Glutamatergic neuron (in vitro differentiated cells): ENCODE results near the gene WDR33. TPM values are rescaled to one million over a fixed set of nuclear protein-coding genes. Genes with fewer than 3 reads are reported as not detected.

Experiments used
- DNase-seq: peaks from one replicate; pipeline ENCODE4 v3.0.0; 2022
- H3K27ac Mint-ChIP-seq: one replicate; pipeline ENCODE4 v1.8.0; 2020; ENCODE audit warnings: mild to moderate bottlenecking, mixed read lengths, inconsistent platforms; ENCODE audit not compliant: unreplicated experiment
- H3K27me3 Mint-ChIP-seq: one replicate; pipeline ENCODE4 v1.8.0; 2020; ENCODE audit warnings: mild to moderate bottlenecking, moderate library complexity, mixed read lengths, inconsistent platforms; ENCODE audit not compliant: unreplicated experiment
- H3K36me3 Mint-ChIP-seq: one replicate; pipeline ENCODE4 v1.8.0; 2020; ENCODE audit warnings: mild to moderate bottlenecking, mixed read lengths, inconsistent platforms; ENCODE audit not compliant: unreplicated experiment
- H3K4me1 Mint-ChIP-seq: one replicate; pipeline ENCODE4 v1.8.0; 2020; ENCODE audit warnings: mild to moderate bottlenecking, low read depth, mixed read lengths, inconsistent platforms; ENCODE audit not compliant: unreplicated experiment
- H3K4me3 Mint-ChIP-seq: one replicate; pipeline ENCODE4 v1.8.0; 2020; ENCODE audit warnings: mild to moderate bottlenecking, mixed read lengths, inconsistent platforms; ENCODE audit not compliant: unreplicated experiment
- H3K9me3 Mint-ChIP-seq: one replicate; pipeline ENCODE4 v1.8.0; 2020; ENCODE audit warnings: mild to moderate bottlenecking, moderate library complexity, mixed read lengths, inconsistent platforms; ENCODE audit not compliant: unreplicated experiment
- CTCF ChIP-seq: fragments of 200-600 bp; sonication (generic); IDR thresholded peaks from one replicate; pipeline ENCODE4 v1.5.0; 2021; ENCODE audit not compliant: partially characterized antibody, unreplicated experiment
- total RNA-seq: library from RNA; stranded (reverse); fragmentation: NEBNext Ultra II Directional; extraction: Animal tissue kit (Norgen Biotek cat#: 25700); gene quantifications from one replicate; pipeline ENCODE4 v1.2.1, GENCODE V29; 2021; ENCODE audit not compliant: unreplicated experiment

Gene WDR33
- total RNA-seq, 1 donor from 2014 or later, result 54.5 TPM

GRCh38 chr2:127658641-127659407, 152.1 kb downstream of the WDR33 start:
- H3K9me3 Mint-ChIP-seq, result peaks cover 3% of the 10 kb centered on the region
- peaks cover 7% of the 10 kb centered on the region for H3K4me1 Mint-ChIP-seq
- H3K4me3 Mint-ChIP-seq, result no peak overlapping the region
- no peaks in the 10 kb centered on the region for H3K36me3 Mint-ChIP-seq
- no peak for TF ChIP-seq CTCF
- peak; percentile 35 for DNase-seq
- no peak overlapping the region for H3K27ac Mint-ChIP-seq
- H3K27me3 Mint-ChIP-seq, result peaks cover 7% of the 10 kb centered on the region

DNA sequence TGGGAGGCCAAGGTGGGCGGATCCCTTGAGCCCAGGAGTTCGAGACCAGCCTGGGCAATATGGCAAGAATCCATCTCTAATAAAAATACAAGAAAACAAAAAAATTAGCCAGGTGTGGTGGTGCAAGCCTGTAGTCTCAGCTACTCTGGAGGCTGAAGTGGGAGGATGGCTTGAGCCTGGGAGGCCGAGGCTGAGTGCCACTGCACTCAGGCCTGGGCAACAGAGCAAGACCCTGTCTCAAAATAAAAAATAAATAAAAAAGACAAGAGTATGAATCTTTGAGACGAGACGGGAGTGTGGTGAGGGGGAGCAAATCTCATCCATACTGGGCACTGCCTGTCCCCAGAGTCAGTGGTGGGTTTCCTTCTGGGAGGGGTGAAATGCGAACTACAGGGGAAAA, 152.8 kb downstream of the WDR33 start:
- H3K4me1 Mint-ChIP-seq, result peaks cover 7% of the 10 kb centered on the region
- H3K9me3 Mint-ChIP-seq, result peaks cover 3% of the 10 kb centered on the region
- no peak overlapping the region for H3K4me3 Mint-ChIP-seq
- TF ChIP-seq CTCF, result no peak
- peaks cover 4% of the 10 kb centered on the region for H3K27me3 Mint-ChIP-seq
- H3K27ac Mint-ChIP-seq, result no peak overlapping the region
- peak; percentile 4 for DNase-seq
- no peaks in the 10 kb centered on the region for H3K36me3 Mint-ChIP-seq

DNA sequence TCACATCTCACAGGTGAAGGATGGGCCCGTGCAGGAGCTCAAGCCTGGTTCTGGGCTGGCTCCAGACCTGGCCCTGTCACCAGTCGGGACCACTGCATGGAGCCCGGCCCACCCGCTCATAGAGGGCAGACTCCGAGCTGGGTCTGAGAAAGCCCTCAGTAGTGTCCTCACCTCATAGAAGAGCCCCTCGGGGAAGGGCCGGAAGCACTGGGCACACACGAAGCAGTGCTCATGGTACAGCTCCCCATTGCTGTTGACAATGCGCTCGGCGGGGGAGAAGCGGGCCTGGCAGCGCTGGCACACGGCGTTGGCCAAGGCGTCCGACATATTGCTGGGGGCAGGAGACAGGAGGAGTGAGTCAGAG, 153.8 kb downstream of the WDR33 start:
- Mint-ChIP-seq H3K4me1 (peaks cover 7% of the 10 kb centered on the region), H3K27me3 (peaks cover 4% of the 10 kb centered on the region), H3K9me3 (peaks cover 3% of the 10 kb centered on the region), H3K4me3 (no peak overlapping the region), H3K27ac (no peak overlapping the region), H3K36me3 (no peaks in the 10 kb centered on the region)
- no peak for TF ChIP-seq CTCF
- DNase-seq, result no peak

DNA sequence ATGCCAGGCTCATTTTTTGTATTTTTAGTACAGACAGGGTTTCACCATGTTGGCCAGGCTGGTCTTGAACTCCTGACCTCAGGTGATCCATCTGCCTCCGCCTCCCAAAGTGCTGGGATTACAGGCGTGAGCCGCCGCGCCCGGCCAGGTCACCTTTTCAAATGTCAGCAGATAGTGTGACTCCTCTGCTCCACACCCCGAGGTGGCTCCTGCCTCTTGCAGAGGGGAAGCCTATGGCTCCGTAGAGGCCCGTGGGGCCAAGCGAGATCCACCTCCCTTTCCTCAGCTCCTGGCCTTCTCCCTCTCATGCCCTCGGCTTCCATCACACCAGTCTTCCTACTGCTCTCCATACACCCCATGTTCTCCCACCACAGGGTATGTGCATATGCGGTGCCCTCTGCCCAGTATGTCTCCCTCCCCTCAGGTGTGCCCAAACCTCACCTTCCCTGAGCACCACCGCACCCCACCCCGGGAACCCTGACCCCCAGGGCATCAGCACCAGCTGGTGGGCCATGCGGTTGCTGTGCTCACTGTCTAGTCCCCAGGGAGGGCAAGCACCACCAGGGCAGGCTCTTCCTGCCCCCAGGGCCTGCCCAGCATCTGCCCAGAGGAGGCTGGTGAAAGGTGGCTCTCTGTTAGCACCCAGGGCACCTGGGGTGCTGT, 154.3 kb downstream of the WDR33 start:
- no peak for TF ChIP-seq CTCF
- Mint-ChIP-seq H3K27ac (no peak overlapping the region), H3K36me3 (no peaks in the 10 kb centered on the region), H3K4me1 (peaks cover 7% of the 10 kb centered on the region), H3K9me3 (peaks cover 3% of the 10 kb centered on the region), H3K4me3 (no peak overlapping the region), H3K27me3 (peaks cover 4% of the 10 kb centered on the region)
- peak; percentile 10 for DNase-seq
